Vagina (tissue), 2 donors: Measurements from ENCODE around the gene FEV.

Experiments
- POLR2A ChIP-seq, 2 donors: fragments of 450-650 bp; IDR thresholded peaks; one replicate each; pipeline ENCODE4 v1.6.1; 2017; ENCODE audit warnings: antibody characterized with exemption in 2 of 2, mild to moderate bottlenecking in 2 of 2, moderate library complexity in 2 of 2
- TF ChIP-seq, protein P1 (sequence below), 3 experiments: fragments of 450-650 bp in 2 of 3; fragments of 200-600 bp in 1 of 3; sonication (generic) in 1 of 3; IDR thresholded peaks; one replicate each; pipeline ENCODE4 v1.5.1; 2017 to 2019; ENCODE audit warnings: antibody characterized with exemption in 3 of 3, mild to moderate bottlenecking in 2 of 3, moderate library complexity in 2 of 3

DNA sequence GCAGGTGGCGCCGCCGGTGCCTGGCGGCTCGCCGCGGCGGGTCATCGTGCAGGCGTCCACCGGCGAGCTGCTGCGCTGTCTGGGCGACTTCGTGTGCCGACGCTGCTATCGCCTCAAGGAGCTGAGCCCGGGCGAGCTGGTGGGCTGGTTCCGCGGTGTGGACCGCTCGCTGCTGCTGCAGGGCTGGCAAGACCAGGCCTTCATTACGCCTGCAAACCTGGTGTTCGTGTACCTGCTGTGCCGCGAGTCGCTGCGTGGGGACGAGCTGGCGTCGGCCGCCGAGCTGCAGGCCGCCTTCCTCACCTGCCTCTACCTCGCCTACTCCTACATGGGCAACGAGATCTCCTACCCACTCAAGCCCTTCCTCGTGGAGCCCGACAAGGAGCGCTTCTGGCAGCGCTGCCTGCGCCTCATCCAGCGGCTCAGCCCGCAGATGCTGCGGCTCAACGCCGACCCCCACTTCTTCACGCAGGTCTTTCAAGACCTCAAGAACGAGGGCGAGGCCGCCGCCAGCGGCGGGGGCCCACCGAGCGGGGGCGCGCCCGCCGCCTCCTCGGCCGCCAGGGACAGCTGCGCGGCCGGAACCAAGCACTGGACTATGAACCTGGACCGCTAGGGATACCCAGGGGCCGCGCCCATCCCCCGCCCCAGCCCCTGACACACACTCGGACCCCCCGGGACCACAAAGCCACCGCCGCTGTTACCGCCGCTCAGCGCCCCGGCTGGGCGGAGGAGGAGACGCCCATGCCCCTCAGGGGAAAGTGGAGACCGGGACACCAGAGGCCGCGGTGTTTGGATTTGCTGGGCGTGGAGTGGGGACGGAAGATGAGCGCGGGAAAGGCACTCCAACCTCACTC is 24.4 kb downstream of the FEV start:
- TF ChIP-seq, protein P1, sequence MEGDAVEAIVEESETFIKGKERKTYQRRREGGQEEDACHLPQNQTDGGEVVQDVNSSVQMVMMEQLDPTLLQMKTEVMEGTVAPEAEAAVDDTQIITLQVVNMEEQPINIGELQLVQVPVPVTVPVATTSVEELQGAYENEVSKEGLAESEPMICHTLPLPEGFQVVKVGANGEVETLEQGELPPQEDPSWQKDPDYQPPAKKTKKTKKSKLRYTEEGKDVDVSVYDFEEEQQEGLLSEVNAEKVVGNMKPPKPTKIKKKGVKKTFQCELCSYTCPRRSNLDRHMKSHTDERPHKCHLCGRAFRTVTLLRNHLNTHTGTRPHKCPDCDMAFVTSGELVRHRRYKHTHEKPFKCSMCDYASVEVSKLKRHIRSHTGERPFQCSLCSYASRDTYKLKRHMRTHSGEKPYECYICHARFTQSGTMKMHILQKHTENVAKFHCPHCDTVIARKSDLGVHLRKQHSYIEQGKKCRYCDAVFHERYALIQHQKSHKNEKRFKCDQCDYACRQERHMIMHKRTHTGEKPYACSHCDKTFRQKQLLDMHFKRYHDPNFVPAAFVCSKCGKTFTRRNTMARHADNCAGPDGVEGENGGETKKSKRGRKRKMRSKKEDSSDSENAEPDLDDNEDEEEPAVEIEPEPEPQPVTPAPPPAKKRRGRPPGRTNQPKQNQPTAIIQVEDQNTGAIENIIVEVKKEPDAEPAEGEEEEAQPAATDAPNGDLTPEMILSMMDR (IDR thresholded peaks at IDR 0.05) = no peak
- no peak for TF ChIP-seq POLR2A (IDR thresholded peaks at IDR 0.05)
